ENCODE data around the gene MYO5A. TPM values are rescaled to one million over a fixed set of nuclear protein-coding genes. Genes with fewer than 3 reads are reported as not detected.

MYO5A gene
- total and polyA plus RNA-seq, 10 of the 15 experiments (the other 5 are each of a cell fraction or from before 2014, with no cell fraction given) = 4.2 to 42.9 (median 31.1) TPM

- TF ChIP-seq IKZF2 (IDR thresholded peaks at IDR 0.05) = peak; percentile 83 to 85
- TF ChIP-seq NR2F1 (conservative IDR thresholded peaks at IDR 0.05) = peak; percentile 91
- peak; percentile 58; the same call in 1 of the 2 replicates for TF ChIP-seq TCF12 (IDR thresholded peaks at IDR 0.05; ENCODE audit: low read depth, low read length)
Measured at GRCh38 chr15:52383100-52383588, 145.5 kb downstream of the MYO5A start (continued).

GRCh38 chr15:52382647-52383046 lies 146.0 kb downstream of the MYO5A start:
- H3K27ac ChIP-seq (ENCODE audit: control insufficient read depth, insufficient read depth) = peak overlapping the region; percentile 93
- ChIA-PET RAD21 (ENCODE audit: unreplicated experiment) (interaction anchor here (0.8 to 1.9 kb wide), 5 partner anchors 13 to 183 kb away, joined by 3 to 15 read pairs (median 7); no protein-coding TSS in a partner anchor), SMC1A (ENCODE audit: uncharacterized antibody, unreplicated experiment) (interaction anchor here (0.9 to 2.9 kb wide), 8 partner anchors 9 to 125 kb away, joined by 3 to 33 read pairs (median 6); no protein-coding TSS in a partner anchor), POLR2A (interaction anchor here (0.7 to 1.4 kb wide), 4 partner anchors 11 to 1997 kb away, joined by 3 to 6 read pairs (median 4); no protein-coding TSS in a partner anchor), CTCF (interaction anchor here (0.9 to 1.6 kb wide), 6 partner anchors 12 to 183 kb away, joined by 3 to 8 read pairs (median 4); no protein-coding TSS in a partner anchor)
- intact Hi-C loops (cut with micrococcal nuclease; ENCODE audit: unreplicated experiment) = no loop called here
- H3K9me3 ChIP-seq (replicated peaks; ENCODE audit: control insufficient read depth, insufficient read depth, low read length) = no peaks in the 10 kb centered on the region
- in situ Hi-C loops (cut with MboI) = no loop called here
- peak overlapping the region; percentile 58 for H3K4me2 ChIP-seq (ENCODE audit: control insufficient read depth, insufficient read depth)
- peak overlapping the region; percentile 57; the same call in 1 of the 2 replicates for H3K9ac ChIP-seq (ENCODE audit: control insufficient read depth, insufficient read depth, low read length)
- FAIRE-seq = peak; percentile 18
- no peaks in the 10 kb centered on the region for H4K20me1 ChIP-seq (ENCODE audit: control insufficient read depth, insufficient read depth)
- peak; percentile 31 for ATAC-seq
- WGBS (ENCODE audit: insufficient coverage, insufficient replicate concordance, low lambda C conversion rate, missing lambda C conversion rate) = 0% methylated on average over 1 of the region's 1 CpG
- H3K27me3 ChIP-seq (replicated peaks in 1 of 2; ENCODE audit: control insufficient read depth in 2 of 2, insufficient read depth in 2 of 2, low read length in 1 of 2) = no peaks in the 10 kb centered on the region
- no peak overlapping the region for H2AFZ ChIP-seq (ENCODE audit: control insufficient read depth, low read depth, low read length)
- H3K79me2 ChIP-seq (ENCODE audit: control insufficient read depth, insufficient read depth, low read length) = no peaks in the 10 kb centered on the region; the same call in 1 of the 2 replicates
- peak overlapping the region; percentile 23; the same call in 1 of the 2 replicates for H3K4me3 ChIP-seq
- H3K36me3 ChIP-seq (ENCODE audit: control insufficient read depth in 2 of 2, insufficient read depth in 2 of 2, low read length in 1 of 2) = peaks cover 2 to 4% of the 10 kb centered on the region in 2 experiments; a peak in 1 of 4 replicates
- DNase-seq (ENCODE audit: low read depth, low spot score) = peak; percentile 61
- BruUV-seq (replicated peaks) = no TSS peak
- H3K4me1 ChIP-seq (ENCODE audit: control insufficient read depth, insufficient read depth, low read length) = peaks cover 54% of the 10 kb centered on the region
- peak; percentile 76 for TF ChIP-seq RUNX3 (IDR thresholded peaks at IDR 0.05; ENCODE audit: low read length)
- TF ChIP-seq CUX1 (IDR thresholded peaks at IDR 0.05; ENCODE audit: insufficient replicate concordance, low read depth, low read length) = peak; percentile 33
- peak; percentile 40 to 77; a peak in 3 of 4 replicates for TF ChIP-seq IKZF2 (IDR thresholded peaks at IDR 0.05)
- TF ChIP-seq HDAC2 (IDR thresholded peaks at IDR 0.05) = no peak
- TF ChIP-seq POU2F2 (IDR thresholded peaks at IDR 0.05; ENCODE audit: borderline replicate concordance, low read depth, low read length) = 0 out of 3 replicates have a peak, but pooled peaks have one; percentile 26
- TF ChIP-seq CTCF (IDR thresholded peaks at IDR 0.05 in 2 of 3, conservative IDR thresholded peaks at IDR 0.05 in 1 of 3; ENCODE audit: control insufficient read depth in 2 of 3, extremely low read depth in 1 of 3, insufficient read depth in 1 of 3, low read depth in 3 of 3, low read length in 3 of 3) = no peak
- peak; percentile 57 for TF ChIP-seq JUNB (IDR thresholded peaks at IDR 0.05)
- TF ChIP-seq RBBP5 (conservative IDR thresholded peaks at IDR 0.05) = peak; percentile 59; the same call in 1 of the 2 replicates
- TF ChIP-seq DPF2 (IDR thresholded peaks at IDR 0.05) = peak; percentile 24; the same call in 1 of the 2 replicates
- peak; percentile 72; the same call in 1 of the 2 replicates for TF ChIP-seq TCF7 (IDR thresholded peaks at IDR 0.05; ENCODE audit: borderline replicate concordance)
- peak; percentile 78 for TF ChIP-seq MTA2 (IDR thresholded peaks at IDR 0.05; ENCODE audit: low read depth)
